GM21447 (cell line): ENCODE results near the gene BRSK1.

Source experiments
- ATAC-seq: cut with Tn5 transposase; IDR thresholded peaks from one replicate; pipeline ENCODE4 v1.9.1; 2021; ENCODE audit not compliant: unreplicated experiment

Gene BRSK1

GRCh38 chr19:55273978-55274707 lies 9.7 kb upstream of the BRSK1 start:
- no peak for ATAC-seq

- ATAC-seq = peak; percentile 56
Measured at GRCh38 chr19:55275851-55276719, 7.7 kb upstream of the BRSK1 start.

- ATAC-seq = no peak
Measured at GRCh38 chr19:55276720-55277430, 6.9 kb upstream of the BRSK1 start.

GRCh38 chr19:55277494-55277893 lies 6.3 kb upstream of the BRSK1 start:
- no peak for ATAC-seq

GRCh38 chr19:55278391-55279135 lies 5.2 kb upstream of the BRSK1 start:
- ATAC-seq = no peak

GRCh38 chr19:55279340-55279739 lies 4.5 kb upstream of the BRSK1 start:
- no peak for ATAC-seq

GRCh38 chr19:55279770-55280643 lies 3.8 kb upstream of the BRSK1 start, which contains the start of gene HSPBP1:
TSS of gene HSPBP1 (minus strand) at chr19:55280110. CDS start at chr19:55279608, 502 bp downstream.
- peak; percentile 62 for ATAC-seq

- no peak for ATAC-seq
Measured at GRCh38 chr19:55284405-55285058, 735 bp downstream of the BRSK1 start.

GRCh38 chr19:55285229-55285890 lies 1.6 kb downstream of the BRSK1 start:
- no peak for ATAC-seq

GRCh38 chr19:55287361-55288079 lies 3.7 kb downstream of the BRSK1 start:
- ATAC-seq = no peak

- ATAC-seq = no peak
Measured at GRCh38 chr19:55289117-55289796, 5.5 kb downstream of the BRSK1 start.

GRCh38 chr19:55297267-55297666 lies 13.5 kb downstream of the BRSK1 start:
- no peak for ATAC-seq

GRCh38 chr19:55299991-55300390 lies 16.2 kb downstream of the BRSK1 start:
- no peak for ATAC-seq

- no peak for ATAC-seq
Measured at GRCh38 chr19:55300886-55301458, 17.2 kb downstream of the BRSK1 start.

- peak; percentile 70 for ATAC-seq
Measured at GRCh38 chr19:55301459-55302317, 17.9 kb downstream of the BRSK1 start.

GRCh38 chr19:55302318-55302703 lies 18.5 kb downstream of the BRSK1 start:
- ATAC-seq = no peak
